ENCODE data around the gene PLA2G2F. TPM values are rescaled to one million over a fixed set of nuclear protein-coding genes. Genes with fewer than 3 reads are reported as not detected.

Gene PLA2G2F
- total and polyA plus RNA-seq, 10 of the 15 experiments (the other 5 are each of a cell fraction or from before 2014, with no cell fraction given), result 0.03 TPM; not detected in 9

DNA sequence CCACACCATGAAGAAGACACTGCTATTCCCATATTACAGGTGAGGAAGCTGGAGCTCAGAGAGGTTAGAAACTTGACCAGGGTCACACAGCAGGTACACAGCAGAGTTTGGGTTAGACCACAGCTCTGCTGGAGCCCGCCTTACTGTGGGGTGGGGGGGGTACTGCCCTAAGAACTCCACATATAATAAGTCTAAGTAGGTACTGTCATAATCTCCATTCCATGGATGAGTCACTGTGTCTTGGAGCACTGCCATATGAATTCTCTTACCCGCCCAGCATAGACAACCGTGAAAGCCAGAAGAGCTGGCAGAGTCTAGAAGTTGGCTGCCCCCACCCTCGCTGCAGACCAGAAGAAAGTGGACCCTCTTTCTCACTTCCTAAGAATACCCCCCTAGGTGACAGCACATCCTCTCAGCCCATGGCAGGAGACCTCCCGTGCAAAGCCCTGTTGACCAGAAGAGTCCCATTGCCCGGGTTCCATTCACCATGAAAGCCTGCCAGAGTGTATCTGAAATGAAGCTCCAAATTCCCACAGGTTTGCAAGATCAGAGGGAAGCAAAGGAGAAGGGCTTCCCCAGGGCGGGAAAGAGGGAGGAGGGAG, 14.6 kb upstream of the PLA2G2F start (continued):
- TF ChIP-seq, protein P1, sequence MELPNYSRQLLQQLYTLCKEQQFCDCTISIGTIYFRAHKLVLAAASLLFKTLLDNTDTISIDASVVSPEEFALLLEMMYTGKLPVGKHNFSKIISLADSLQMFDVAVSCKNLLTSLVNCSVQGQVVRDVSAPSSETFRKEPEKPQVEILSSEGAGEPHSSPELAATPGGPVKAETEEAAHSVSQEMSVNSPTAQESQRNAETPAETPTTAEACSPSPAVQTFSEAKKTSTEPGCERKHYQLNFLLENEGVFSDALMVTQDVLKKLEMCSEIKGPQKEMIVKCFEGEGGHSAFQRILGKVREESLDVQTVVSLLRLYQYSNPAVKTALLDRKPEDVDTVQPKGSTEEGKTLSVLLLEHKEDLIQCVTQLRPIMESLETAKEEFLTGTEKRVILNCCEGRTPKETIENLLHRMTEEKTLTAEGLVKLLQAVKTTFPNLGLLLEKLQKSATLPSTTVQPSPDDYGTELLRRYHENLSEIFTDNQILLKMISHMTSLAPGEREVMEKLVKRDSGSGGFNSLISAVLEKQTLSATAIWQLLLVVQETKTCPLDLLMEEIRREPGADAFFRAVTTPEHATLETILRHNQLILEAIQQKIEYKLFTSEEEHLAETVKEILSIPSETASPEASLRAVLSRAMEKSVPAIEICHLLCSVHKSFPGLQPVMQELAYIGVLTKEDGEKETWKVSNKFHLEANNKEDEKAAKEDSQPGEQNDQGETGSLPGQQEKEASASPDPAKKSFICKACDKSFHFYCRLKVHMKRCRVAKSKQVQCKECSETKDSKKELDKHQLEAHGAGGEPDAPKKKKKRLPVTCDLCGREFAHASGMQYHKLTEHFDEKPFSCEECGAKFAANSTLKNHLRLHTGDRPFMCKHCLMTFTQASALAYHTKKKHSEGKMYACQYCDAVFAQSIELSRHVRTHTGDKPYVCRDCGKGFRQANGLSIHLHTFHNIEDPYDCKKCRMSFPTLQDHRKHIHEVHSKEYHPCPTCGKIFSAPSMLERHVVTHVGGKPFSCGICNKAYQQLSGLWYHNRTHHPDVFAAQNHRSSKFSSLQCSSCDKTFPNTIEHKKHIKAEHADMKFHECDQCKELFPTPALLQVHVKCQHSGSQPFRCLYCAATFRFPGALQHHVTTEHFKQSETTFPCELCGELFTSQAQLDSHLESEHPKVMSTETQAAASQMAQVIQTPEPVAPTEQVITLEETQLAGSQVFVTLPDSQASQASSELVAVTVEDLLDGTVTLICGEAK (IDR thresholded peaks at IDR 0.05; ENCODE audit: borderline replicate concordance), result no peak
- TF ChIP-seq TCF3 (IDR thresholded peaks at IDR 0.05; ENCODE audit: borderline replicate concordance, insufficient read depth, low read depth, low read length) (no peak), YY1 (IDR thresholded peaks at IDR 0.05; ENCODE audit: low read depth, low read length) (no peak), BRCA1 (IDR thresholded peaks at IDR 0.05; ENCODE audit: low read depth, low read length) (no peak), PML (IDR thresholded peaks at IDR 0.05; ENCODE audit: low read length) (no peak), ZBED1 (IDR thresholded peaks at IDR 0.05; ENCODE audit: borderline replicate concordance) (no peak), IRF4 (IDR thresholded peaks at IDR 0.05; ENCODE audit: low read depth, low read length) (0 out of 2 replicates have a peak, but pooled peaks have one; percentile 25), KDM1A (IDR thresholded peaks at IDR 0.05; ENCODE audit: borderline replicate concordance) (no peak), ZNF217 (IDR thresholded peaks at IDR 0.05) (peak; percentile 75; the same call in 1 of the 2 replicates), POU2F2 (IDR thresholded peaks at IDR 0.05; ENCODE audit: borderline replicate concordance, low read depth, low read length) (no peak), NR2C1 (IDR thresholded peaks at IDR 0.05) (no peak), TBL1XR1 (IDR thresholded peaks at IDR 0.05; ENCODE audit: low read depth, low read length) (no peak), IKZF1 (conservative IDR thresholded peaks at IDR 0.05) (no peak; the same call in 1 of the 2 replicates), CREM (IDR thresholded peaks at IDR 0.05; ENCODE audit: low read depth) (peak; percentile 25; the same call in 1 of the 2 replicates), BCL11A (IDR thresholded peaks at IDR 0.05; ENCODE audit: low read depth, low read length) (peak; percentile 33; the same call in 1 of the 2 replicates), JUNB (IDR thresholded peaks at IDR 0.05) (peak; percentile 53; the same call in 1 of the 2 replicates)
- TF ChIP-seq, protein P2, sequence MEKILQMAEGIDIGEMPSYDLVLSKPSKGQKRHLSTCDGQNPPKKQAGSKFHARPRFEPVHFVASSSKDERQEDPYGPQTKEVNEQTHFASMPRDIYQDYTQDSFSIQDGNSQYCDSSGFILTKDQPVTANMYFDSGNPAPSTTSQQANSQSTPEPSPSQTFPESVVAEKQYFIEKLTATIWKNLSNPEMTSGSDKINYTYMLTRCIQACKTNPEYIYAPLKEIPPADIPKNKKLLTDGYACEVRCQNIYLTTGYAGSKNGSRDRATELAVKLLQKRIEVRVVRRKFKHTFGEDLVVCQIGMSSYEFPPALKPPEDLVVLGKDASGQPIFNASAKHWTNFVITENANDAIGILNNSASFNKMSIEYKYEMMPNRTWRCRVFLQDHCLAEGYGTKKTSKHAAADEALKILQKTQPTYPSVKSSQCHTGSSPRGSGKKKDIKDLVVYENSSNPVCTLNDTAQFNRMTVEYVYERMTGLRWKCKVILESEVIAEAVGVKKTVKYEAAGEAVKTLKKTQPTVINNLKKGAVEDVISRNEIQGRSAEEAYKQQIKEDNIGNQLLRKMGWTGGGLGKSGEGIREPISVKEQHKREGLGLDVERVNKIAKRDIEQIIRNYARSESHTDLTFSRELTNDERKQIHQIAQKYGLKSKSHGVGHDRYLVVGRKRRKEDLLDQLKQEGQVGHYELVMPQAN (conservative IDR thresholded peaks at IDR 0.05), result 0 out of 2 replicates have a peak, but pooled peaks have one; percentile 34
- TF ChIP-seq, protein P3, sequence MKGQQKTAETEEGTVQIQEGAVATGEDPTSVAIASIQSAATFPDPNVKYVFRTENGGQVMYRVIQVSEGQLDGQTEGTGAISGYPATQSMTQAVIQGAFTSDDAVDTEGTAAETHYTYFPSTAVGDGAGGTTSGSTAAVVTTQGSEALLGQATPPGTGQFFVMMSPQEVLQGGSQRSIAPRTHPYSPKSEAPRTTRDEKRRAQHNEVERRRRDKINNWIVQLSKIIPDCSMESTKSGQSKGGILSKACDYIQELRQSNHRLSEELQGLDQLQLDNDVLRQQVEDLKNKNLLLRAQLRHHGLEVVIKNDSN (IDR thresholded peaks at IDR 0.05; ENCODE audit: borderline replicate concordance, extremely low read length, insufficient read depth, low read depth, low read length), result no peak
- TF ChIP-seq, protein P4, sequence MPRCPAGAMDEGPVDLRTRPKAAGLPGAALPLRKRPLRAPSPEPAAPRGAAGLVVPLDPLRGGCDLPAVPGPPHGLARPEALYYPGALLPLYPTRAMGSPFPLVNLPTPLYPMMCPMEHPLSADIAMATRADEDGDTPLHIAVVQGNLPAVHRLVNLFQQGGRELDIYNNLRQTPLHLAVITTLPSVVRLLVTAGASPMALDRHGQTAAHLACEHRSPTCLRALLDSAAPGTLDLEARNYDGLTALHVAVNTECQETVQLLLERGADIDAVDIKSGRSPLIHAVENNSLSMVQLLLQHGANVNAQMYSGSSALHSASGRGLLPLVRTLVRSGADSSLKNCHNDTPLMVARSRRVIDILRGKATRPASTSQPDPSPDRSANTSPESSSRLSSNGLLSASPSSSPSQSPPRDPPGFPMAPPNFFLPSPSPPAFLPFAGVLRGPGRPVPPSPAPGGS (IDR thresholded peaks at IDR 0.05; ENCODE audit: borderline replicate concordance, insufficient read depth, low read depth, low read length, poor library complexity, severe bottlenecking), result peak; percentile 17
- TF ChIP-seq, protein P5, sequence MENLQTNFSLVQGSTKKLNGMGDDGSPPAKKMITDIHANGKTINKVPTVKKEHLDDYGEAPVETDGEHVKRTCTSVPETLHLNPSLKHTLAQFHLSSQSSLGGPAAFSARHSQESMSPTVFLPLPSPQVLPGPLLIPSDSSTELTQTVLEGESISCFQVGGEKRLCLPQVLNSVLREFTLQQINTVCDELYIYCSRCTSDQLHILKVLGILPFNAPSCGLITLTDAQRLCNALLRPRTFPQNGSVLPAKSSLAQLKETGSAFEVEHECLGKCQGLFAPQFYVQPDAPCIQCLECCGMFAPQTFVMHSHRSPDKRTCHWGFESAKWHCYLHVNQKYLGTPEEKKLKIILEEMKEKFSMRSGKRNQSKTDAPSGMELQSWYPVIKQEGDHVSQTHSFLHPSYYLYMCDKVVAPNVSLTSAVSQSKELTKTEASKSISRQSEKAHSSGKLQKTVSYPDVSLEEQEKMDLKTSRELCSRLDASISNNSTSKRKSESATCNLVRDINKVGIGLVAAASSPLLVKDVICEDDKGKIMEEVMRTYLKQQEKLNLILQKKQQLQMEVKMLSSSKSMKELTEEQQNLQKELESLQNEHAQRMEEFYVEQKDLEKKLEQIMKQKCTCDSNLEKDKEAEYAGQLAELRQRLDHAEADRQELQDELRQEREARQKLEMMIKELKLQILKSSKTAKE (IDR thresholded peaks at IDR 0.05; ENCODE audit: low read depth, poor library complexity, severe bottlenecking), result no peak

Measured in GM12878 (cell line).